Vagina (tissue), 2 donors: ENCODE data around the gene PTPRE.

Experiments used
- CTCF ChIP-seq, 3 experiments: fragments of 450-650 bp in 2 of 3; fragments of 200-600 bp in 1 of 3; sonication (generic) in 1 of 3; IDR thresholded peaks; one replicate each; pipeline ENCODE4 v1.5.1; 2017 to 2019; ENCODE audit warnings: antibody characterized with exemption in 3 of 3, mild to moderate bottlenecking in 2 of 3, moderate library complexity in 2 of 3
- POLR2A ChIP-seq, 2 donors: fragments of 450-650 bp; IDR thresholded peaks; one replicate each; pipeline ENCODE4 v1.6.1; 2017; ENCODE audit warnings: antibody characterized with exemption in 2 of 2, mild to moderate bottlenecking in 2 of 2, moderate library complexity in 2 of 2
- POLR2AphosphoS5 ChIP-seq, 2 donors: sonication (generic); formaldehyde crosslinking; IDR thresholded peaks; one replicate each; pipeline ENCODE4 v1.9.0; 2017; ENCODE audit warnings: antibody characterized with exemption in 2 of 2, mild to moderate bottlenecking in 2 of 2, low read depth in 1 of 2; ENCODE audit not compliant: insufficient read depth in 1 of 2

DNA sequence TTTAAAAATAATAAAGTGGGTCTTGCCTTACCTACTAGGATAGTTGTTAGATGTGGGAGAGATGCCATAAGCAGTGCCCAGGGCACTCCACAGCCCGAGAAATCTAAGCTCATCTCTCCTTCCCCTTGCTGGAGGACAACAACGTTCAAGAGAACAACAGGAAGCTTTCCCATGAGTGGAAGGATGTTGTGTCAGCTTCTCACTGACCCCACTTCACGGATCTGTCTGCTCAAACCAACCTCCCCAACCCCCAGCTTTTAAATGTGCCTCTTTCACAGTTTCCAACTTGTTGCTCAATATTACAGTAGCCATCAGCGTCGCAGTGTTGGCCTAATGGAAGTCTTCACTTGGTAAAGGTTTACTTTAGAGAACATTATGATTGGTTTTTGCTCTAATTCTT is 72.1 kb downstream of the PTPRE start:
- TF ChIP-seq POLR2A (IDR thresholded peaks at IDR 0.05) (no peak), POLR2AphosphoS5 (IDR thresholded peaks at IDR 0.05; ENCODE audit: insufficient read depth in 1 of 2, low read depth in 1 of 2) (no peak), CTCF (IDR thresholded peaks at IDR 0.05) (no peak)
